Natural killer cell (primary cell): ENCODE data around the gene FAM24A. TPM values are rescaled to one million over a fixed set of nuclear protein-coding genes. Genes with fewer than 3 reads are reported as not detected.
"Not testable (repeated sequence)": the region's sequence is repeated elsewhere in the genome, so short reads cannot be mapped to it uniquely, and the experiment has no call there.

Source experiments
- ATAC-seq, 3 donors: fragments of 150-1000 bp in 2 of 3; fragments of 200-7000 bp in 1 of 3; cut with Tn5 transposase; 1 replicate in 1 of 3; 2 replicates in 2 of 3; pipeline ENCODE4 v1.10.0; 2021; ENCODE audit warnings: mild to moderate bottlenecking in 2 of 3, moderate library complexity in 2 of 3
- DNase-seq, 2 donors: peaks; one replicate each; pipeline versions ENCODE4 v3.0.0 to v3.0.0-alpha.2; 2013 to 2021; ENCODE audit warnings: mixed read lengths in 1 of 2
- H3K27ac ChIP-seq: one replicate; pipeline ENCODE4 v1.5.1; 2013; ENCODE audit warnings: mild to moderate bottlenecking, low read length
- H3K27me3 ChIP-seq: one replicate; pipeline ENCODE4 v1.6.1; 2013; ENCODE audit warnings: low read length; ENCODE audit not compliant: control insufficient read depth, insufficient read depth
- H3K36me3 ChIP-seq: one replicate; pipeline ENCODE4 v1.6.1; 2013; ENCODE audit warnings: low read length; ENCODE audit not compliant: control insufficient read depth, insufficient read depth
- H3K4me1 ChIP-seq: one replicate; pipeline ENCODE4 v1.6.1; 2013; ENCODE audit warnings: low read length; ENCODE audit not compliant: control insufficient read depth, insufficient read depth
- H3K4me3 ChIP-seq: one replicate; pipeline ENCODE4 v1.5.1; 2013; ENCODE audit warnings: low read length
- H3K9me3 ChIP-seq: one replicate; pipeline ENCODE4 v1.6.1; 2013; ENCODE audit warnings: low read length; ENCODE audit not compliant: control insufficient read depth, insufficient read depth
- H3K27ac Mint-ChIP-seq, 2 donors: one replicate each; pipeline ENCODE4 v1.8.0; 2022; ENCODE audit warnings: mild to moderate bottlenecking in 2 of 2, mixed read lengths in 2 of 2, moderate library complexity in 1 of 2
- H3K27me3 Mint-ChIP-seq, 2 donors: one replicate each; pipeline ENCODE4 v1.8.0; 2022; ENCODE audit warnings: low read depth in 2 of 2, mixed read lengths in 2 of 2
- H3K36me3 Mint-ChIP-seq: one replicate; pipeline ENCODE4 v1.8.0; 2022; ENCODE audit warnings: mixed read lengths
- H3K4me1 Mint-ChIP-seq, 2 donors: one replicate each; pipeline ENCODE4 v1.8.0; 2022; ENCODE audit warnings: mixed read lengths in 2 of 2
- H3K4me3 Mint-ChIP-seq: one replicate; pipeline ENCODE4 v1.8.0; 2022; ENCODE audit warnings: mild to moderate bottlenecking, moderate library complexity, mixed read lengths
- H3K9me3 Mint-ChIP-seq, 2 donors: one replicate each; pipeline ENCODE4 v1.8.0; 2022; ENCODE audit warnings: mixed read lengths in 2 of 2
- CTCF ChIP-seq: fragments of 200-600 bp; IDR thresholded peaks from one replicate; pipeline ENCODE4 v1.8.0; 2022; ENCODE audit warnings: antibody characterized with exemption
- WGBS: methylation state at CpG from one replicate; pipeline ENCODE4 v1.1.7; 2013; ENCODE audit warnings: missing lambda C conversion rate; ENCODE audit not compliant: insufficient coverage; 5-methylcytosine and 5-hydroxymethylcytosine counted together
- intact Hi-C: fragments of 100-400 bp; cut with micrococcal nuclease; formaldehyde crosslinking; loops from one replicate; pipeline ENCODE4 v1.14.2; 2022
- total RNA-seq, 4 donors: library from RNA; stranded (reverse); fragments of 120-200 nt in 1 of 4; gene quantifications; one replicate each; pipeline versions ENCODE4 v1.2.3 to v1.2.4, GENCODE V29; 2013 to 2022

FAM24A gene
- total RNA-seq, 3 donors from 2014 or later (not counting 1 experiment from before 2014, with no cell fraction given) = not detected

GRCh38 chr10:122864194-122864592, 46.2 kb upstream of the FAM24A start:
- H3K36me3 ChIP-seq = no peaks in the 10 kb centered on the region
- H3K27me3 ChIP-seq = no peaks in the 10 kb centered on the region
- H3K4me1 Mint-ChIP-seq = peaks cover 12 to 23% of the 10 kb centered on the region in 2 donors
- ATAC-seq (no peak), DNase-seq (no peak)
- H3K36me3 Mint-ChIP-seq = no peaks in the 10 kb centered on the region
- H3K27me3 Mint-ChIP-seq = no peaks in the 10 kb centered on the region
- H3K4me3 Mint-ChIP-seq = no peak overlapping the region
- H3K4me1 ChIP-seq = no peaks in the 10 kb centered on the region
- intact Hi-C loops = no loop called here
- no peak for TF ChIP-seq CTCF
- H3K9me3 Mint-ChIP-seq = peaks cover 0 to 2% of the 10 kb centered on the region in 2 donors
- H3K4me3 ChIP-seq = no peak overlapping the region
- H3K27ac ChIP-seq = no peak overlapping the region
- WGBS = 100% methylated on average over 1 of the region's 2 CpGs
- no peak overlapping the region for H3K27ac Mint-ChIP-seq
- no peaks in the 10 kb centered on the region for H3K9me3 ChIP-seq

GRCh38 chr10:122864901-122865300, 45.5 kb upstream of the FAM24A start:
- H3K9me3 Mint-ChIP-seq = peaks cover 0 to 2% of the 10 kb centered on the region in 2 donors
- no peak for DNase-seq
- H3K36me3 ChIP-seq = no peaks in the 10 kb centered on the region
- 91% methylated on average over 1 of the region's 1 CpG for WGBS
- no peaks in the 10 kb centered on the region for H3K27me3 ChIP-seq
- intact Hi-C loops = no loop called here
- no peaks in the 10 kb centered on the region for H3K36me3 Mint-ChIP-seq
- no peak overlapping the region for H3K4me3 Mint-ChIP-seq
- no peaks in the 10 kb centered on the region for H3K4me1 ChIP-seq
- no peaks in the 10 kb centered on the region for H3K9me3 ChIP-seq
- no peak overlapping the region for H3K27ac Mint-ChIP-seq
- no peak overlapping the region for H3K4me3 ChIP-seq
- no peak overlapping the region for H3K27ac ChIP-seq
- H3K27me3 Mint-ChIP-seq = no peaks in the 10 kb centered on the region
- peaks cover 12 to 30% of the 10 kb centered on the region in 2 donors for H3K4me1 Mint-ChIP-seq
- TF ChIP-seq CTCF = no peak
- no peak for ATAC-seq

- H3K27me3 Mint-ChIP-seq, H3K9me3 Mint-ChIP-seq, H3K27ac ChIP-seq, H3K27me3 ChIP-seq, H3K36me3 Mint-ChIP-seq, intact Hi-C loops, ATAC-seq, H3K9me3 ChIP-seq, H3K4me1 ChIP-seq, H3K4me3 ChIP-seq, DNase-seq, H3K36me3 ChIP-seq, H3K27ac Mint-ChIP-seq, H3K4me3 Mint-ChIP-seq: not testable (repeated sequence)
- WGBS = 90% methylated on average over 2 of the region's 3 CpGs
- H3K4me1 Mint-ChIP-seq = peaks cover 17 to 29% of the 10 kb centered on the region in 2 donors
Observed at GRCh38 chr10:122866757-122867482, 43.5 kb upstream of the FAM24A start.

- H3K36me3 Mint-ChIP-seq = not testable (repeated sequence)
Observed at GRCh38 chr10:122868768-122869167, 41.6 kb upstream of the FAM24A start.

GRCh38 chr10:122871947-122872346, 38.5 kb upstream of the FAM24A start:
- H3K27me3 ChIP-seq, H3K27ac Mint-ChIP-seq, H3K9me3 ChIP-seq, ATAC-seq, H3K4me3 Mint-ChIP-seq, H3K27ac ChIP-seq, DNase-seq, H3K9me3 Mint-ChIP-seq, intact Hi-C loops, H3K36me3 ChIP-seq, H3K4me3 ChIP-seq, H3K36me3 Mint-ChIP-seq, H3K27me3 Mint-ChIP-seq, H3K4me1 ChIP-seq: not testable (repeated sequence)
- H3K4me1 Mint-ChIP-seq = peaks cover 20 to 24% of the 10 kb centered on the region in 2 donors
- 100% methylated on average over 1 of the region's 2 CpGs for WGBS

More at GRCh38 chr10:122868768-122869167, 41.6 kb upstream of the FAM24A start:
- H3K4me3 Mint-ChIP-seq, H3K27ac Mint-ChIP-seq, ATAC-seq, H3K27me3 ChIP-seq, H3K27ac ChIP-seq, intact Hi-C loops, DNase-seq, H3K4me3 ChIP-seq, H3K27me3 Mint-ChIP-seq, H3K9me3 ChIP-seq, H3K4me1 ChIP-seq, H3K9me3 Mint-ChIP-seq, H3K36me3 ChIP-seq: not testable (repeated sequence)
- peaks cover 13 to 33% of the 10 kb centered on the region in 2 donors for H3K4me1 Mint-ChIP-seq
- 100% methylated on average over 1 of the region's 2 CpGs for WGBS
